ENCODE measurements around the gene DRG2.

DRG2 gene

DNA sequence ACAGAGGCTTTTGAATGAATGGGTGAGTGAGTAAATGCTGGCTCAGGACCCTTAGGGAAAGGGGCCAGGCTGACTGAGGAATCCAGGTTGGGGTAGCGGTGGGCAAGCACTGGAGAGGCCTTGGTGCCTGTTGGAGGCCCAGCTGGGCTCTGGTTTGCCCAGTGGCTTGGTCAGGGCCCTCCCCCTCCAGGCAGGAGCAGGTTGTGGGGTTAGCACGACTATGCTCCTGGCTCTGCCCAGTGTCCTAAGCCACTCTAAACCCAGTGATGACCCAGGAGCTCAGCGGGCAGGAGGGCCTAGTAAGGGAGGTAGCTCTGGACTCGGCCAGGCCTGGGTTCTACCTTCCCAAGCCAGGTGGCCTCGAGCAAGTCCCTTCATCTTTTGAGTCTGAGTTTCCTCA is 28.3 kb downstream of the DRG2 start:
- no peak for DNase-seq (ENCODE audit: low spot score)

DNA sequence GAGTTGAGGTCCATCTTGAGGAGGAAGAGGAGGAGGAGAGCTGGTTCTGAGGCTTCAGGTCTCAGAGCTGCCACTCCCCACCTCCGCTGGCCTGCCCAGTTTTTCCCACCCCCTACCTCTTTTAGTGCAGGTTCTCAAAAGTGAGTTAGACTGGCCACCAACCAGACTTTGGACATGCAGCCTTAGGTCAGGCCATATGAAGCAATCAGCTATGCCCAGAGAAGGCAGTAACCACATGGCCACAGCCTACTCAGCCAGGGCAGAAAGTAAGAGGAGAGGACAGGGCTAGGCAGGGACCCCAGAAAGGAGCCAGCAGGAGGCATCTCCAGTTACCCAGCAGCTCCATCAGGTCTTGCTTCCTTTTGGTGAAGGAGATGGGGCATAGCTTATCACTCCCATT is 29.8 kb downstream of the DRG2 start:
- no peak for DNase-seq (ENCODE audit: low spot score)

DNA sequence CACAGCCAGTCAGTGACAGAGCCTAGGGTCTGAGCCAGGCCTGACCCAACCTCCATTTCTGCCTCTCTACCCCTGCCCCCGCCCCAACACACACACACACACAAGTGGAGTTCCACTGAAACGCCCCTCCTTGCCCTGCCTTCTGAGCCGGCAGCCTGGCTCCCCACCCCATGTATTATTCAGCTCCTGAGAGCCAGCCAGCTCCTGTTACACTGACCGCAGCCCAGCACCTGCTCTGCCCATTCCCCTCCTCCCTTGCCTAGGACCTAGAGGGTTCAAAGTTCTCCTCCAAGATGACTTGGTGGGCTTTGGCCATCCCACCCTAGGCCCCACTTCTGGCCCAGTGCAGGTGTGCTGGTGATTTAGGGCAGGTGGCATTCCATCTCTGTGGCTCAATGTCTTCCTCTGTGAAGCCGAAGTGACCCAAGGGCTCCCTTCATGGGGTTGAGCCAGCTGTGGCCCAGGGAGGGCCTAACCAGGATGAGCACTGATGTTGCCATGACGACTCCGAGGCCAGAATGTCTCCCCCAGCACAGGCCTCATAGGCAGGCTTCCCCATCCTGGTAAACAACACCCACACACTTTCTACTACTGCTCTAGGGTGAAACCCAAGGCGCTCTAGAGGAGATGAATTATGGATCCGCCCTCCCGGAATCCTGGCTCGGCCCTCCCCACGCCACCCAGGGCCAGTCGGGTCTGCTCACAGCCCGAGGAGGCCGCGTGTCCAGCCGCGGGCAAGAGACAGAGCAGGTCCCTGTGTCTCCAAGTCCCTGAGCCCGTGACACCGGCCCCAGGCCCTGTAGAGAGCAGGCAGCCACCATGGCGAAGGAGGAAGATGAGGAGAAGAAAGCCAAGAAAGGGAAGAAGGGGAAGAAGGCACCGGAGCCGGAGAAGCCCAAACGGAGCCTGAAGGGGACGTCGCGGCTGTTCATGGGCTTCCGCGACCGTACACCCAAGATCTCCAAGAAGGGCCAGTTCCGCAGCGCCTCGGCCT is 30.5 kb downstream of the DRG2 start:
- DNase-seq (ENCODE audit: low spot score), result no peak

DNA sequence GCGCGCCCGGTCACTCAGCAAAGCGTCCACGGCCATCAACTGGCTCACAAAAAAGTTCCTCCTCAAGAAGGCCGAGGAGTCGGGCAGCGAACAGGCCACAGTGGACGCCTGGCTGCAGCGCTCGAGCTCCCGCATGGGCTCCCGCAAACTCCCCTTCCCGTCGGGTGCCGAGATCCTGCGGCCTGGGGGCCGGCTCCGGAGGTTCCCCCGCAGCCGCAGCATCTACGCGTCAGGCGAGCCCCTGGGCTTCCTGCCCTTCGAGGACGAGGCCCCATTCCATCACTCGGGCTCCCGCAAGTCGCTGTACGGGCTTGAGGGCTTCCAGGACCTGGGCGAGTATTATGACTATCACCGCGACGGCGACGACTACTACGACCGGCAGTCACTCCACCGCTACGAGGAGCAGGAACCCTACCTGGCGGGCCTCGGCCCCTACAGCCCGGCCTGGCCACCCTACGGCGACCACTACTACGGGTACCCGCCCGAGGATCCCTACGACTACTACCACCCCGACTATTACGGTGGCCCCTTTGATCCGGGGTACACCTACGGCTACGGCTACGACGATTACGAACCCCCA is 31.5 kb downstream of the DRG2 start:
- no peak for DNase-seq (ENCODE audit: low spot score)

DNA sequence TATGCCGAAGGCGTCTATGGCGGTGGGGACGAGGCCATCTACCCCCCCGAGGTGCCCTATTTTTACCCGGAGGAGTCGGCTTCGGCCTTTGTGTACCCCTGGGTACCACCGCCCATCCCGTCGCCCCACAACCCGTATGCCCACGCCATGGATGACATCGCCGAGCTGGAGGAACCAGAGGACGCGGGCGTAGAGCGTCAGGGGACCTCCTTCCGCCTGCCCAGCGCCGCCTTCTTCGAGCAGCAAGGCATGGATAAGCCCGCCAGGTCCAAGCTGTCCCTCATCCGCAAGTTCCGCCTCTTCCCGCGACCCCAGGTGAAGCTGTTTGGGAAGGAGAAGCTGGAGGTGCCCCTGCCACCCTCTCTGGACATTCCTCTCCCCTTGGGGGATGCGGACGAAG is 32.2 kb downstream of the DRG2 start:
- no peak for DNase-seq (ENCODE audit: low spot score)

- no peak for DNase-seq (ENCODE audit: low spot score)
These were observed 32.8 kb downstream of the DRG2 start for GRCh38 chr17:18120461-18121017.

DNA sequence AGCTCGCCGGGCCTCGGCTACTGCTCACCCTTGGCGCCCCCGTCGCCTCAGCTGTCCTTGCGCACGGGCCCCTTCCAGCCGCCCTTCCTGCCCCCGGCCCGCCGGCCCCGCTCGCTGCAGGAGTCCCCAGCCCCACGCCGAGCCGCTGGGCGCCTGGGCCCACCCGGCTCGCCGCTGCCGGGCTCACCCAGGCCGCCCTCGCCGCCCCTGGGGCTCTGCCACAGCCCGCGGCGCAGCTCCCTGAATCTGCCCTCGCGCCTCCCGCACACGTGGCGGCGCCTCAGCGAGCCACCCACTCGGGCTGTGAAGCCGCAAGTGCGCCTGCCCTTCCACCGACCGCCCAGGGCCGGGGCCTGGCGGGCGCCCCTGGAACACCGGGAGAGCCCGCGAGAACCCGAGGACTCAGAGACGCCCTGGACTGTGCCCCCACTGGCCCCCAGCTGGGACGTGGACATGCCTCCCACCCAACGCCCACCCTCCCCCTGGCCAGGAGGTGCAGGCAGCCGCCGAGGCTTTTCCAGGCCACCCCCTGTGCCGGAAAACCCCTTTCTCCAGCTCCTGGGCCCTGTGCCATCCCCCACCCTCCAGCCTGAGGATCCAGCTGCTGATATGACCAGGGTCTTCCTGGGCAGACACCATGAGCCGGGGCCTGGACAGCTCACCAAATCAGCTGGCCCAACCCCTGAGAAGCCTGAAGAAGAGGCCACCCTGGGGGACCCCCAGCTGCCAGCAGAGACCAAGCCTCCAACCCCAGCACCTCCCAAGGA is 33.6 kb downstream of the DRG2 start:
- no peak for DNase-seq (ENCODE audit: low spot score)

DNA sequence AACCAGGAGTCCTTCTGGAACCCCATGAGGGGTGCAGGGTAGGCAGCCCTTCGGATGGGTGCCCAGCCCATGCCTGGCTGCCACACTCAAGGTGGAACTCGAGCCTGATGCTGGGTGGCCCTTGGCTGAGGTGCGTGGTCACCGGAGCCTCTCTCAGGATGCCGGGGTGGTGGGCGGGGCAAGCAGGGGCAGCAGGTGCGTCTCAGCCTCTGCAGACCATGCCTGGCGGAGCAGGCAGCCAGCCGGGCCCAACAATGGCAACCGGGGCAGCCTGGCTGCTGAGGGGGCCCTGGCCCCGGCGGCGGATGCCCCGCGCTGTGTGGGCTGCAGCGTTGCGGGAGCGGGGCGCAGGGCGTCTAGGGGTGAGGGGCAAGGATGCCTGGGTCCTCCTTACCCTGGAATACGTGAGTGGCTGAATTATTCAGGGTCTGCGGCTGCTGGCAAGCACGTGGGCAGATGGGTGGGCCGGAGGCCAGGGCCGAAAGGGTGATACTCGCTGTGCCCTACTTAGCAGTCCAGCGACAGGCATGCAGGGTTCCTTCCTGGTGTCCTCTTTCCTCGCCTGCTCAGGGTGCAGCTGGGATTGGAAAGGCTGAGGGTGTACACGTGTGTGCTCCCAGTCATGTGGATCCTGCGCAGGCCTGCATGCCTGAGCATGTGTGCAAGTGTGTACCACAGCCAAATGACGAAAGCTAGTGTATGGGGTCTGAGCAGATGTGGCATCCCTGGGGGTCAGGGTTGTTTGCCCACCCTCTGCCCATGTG is 35.4 kb downstream of the DRG2 start:
- no peak for DNase-seq (ENCODE audit: low spot score)

DNA sequence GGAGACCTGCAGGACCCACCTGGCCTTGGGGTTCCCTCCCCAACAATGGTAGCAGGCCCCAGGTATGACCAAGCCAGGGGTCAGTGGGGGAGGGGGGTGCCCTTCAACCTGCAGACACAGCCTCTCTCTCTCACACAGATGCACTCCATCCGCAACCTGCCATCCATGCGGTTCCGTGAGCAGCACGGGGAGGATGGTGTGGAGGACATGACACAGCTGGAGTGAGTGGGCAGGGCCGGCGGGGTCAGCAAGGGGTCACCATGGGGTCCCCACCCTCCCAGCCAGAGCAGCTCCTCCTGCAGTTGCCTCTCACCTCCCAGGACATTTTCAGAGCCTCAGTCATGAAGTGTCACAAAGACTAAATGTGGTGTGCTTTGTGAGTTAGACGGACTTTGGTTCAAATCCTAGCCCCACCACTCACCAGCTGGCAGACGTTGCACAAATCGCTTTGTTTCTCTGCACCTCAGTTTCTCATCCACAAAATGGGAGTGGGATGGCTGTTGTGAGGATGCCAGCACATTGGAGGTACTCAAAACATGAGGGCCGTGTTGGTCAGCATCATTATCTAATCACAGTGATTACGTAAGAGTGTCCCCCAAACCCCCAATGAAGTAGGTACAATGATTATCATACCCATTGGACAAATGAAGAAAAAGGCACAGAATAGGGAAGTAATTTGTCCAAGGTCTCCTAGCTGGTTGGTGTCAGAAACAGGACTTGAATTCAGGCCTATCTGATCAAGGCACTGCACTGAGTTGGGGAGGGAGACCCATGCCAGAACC is 36.8 kb downstream of the DRG2 start:
- DNase-seq (ENCODE audit: low spot score), result no peak

- DNase-seq (ENCODE audit: low spot score), result peak; percentile 59
These were observed 41.3 kb downstream of the DRG2 start for GRCh38 chr17:18129041-18129502.

DNA sequence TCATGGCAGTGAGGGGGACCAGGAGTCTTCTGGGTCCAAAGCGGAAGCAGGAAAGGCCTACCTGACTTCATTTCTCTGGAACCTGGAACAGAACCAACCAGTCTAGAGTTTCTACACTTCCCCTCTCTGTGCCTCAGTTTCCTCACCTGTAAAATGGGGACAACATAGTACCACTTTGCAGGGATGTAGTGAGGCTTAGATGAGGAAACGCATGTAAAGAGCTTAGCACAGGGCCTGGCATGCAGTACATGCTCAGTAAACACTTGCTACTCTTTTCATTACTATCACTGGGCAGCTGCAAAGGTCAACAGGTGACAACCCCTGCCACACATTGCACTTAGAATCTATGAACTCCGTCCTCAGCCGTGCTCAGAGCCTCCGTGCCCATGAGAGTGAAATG is 45.0 kb downstream of the DRG2 start:
- DNase-seq (ENCODE audit: low spot score), result no peak

- no peak for DNase-seq (ENCODE audit: low spot score)
These were observed 48.6 kb downstream of the DRG2 start for GRCh38 chr17:18136357-18136756.

DNA sequence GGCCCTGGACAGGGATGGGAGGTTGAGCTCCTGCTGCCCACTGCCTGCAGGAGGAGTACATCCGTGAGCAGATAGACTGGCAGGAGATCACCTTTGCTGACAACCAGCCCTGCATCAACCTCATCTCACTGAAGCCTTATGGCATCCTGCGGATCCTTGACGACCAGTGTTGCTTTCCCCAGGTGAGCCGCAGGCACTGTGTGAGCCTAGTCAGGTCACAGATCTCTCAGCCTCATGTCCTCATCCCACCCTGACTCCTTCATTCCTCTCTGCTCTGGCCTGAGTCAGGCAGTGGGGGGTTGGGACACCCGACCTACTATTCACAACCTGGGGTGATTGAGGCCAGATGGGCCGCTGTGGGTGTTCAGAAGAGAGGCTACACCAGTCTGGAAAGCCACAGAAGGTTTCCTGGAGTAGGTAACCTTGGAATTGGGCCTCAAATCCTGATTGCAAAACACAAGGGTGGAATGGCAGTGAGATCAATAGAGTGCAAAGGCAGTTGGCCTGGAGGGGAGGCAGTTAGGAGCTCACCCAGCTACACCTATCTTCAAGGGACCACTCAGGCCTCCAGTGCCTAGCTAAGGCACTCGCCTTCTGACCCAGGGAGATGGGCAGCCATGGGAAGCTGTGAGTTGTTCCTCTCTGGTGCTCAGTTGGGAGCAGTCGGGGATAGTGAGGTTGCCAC is 50.5 kb downstream of the DRG2 start:
- no peak for DNase-seq (ENCODE audit: low spot score)

DNA sequence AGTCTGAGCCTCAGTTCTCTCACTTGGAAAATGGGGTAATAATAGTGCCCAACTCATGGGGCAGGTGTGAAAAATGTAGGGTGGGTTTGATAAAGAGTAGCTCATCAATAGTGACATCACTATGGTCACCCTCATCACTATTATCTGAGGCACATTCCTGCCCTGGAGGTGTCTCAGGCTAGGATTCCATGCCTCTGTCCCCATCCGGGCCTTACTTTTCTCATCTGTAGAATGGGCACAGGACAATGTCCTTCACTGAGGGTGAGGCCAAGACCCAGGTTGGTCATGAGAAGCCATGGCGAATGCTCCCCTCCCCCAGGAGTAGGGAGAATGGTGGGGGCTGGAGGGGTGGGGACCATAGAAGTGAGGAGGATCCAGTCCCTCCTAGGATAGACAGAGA is 51.3 kb downstream of the DRG2 start:
- DNase-seq (ENCODE audit: low spot score), result no peak

DNA sequence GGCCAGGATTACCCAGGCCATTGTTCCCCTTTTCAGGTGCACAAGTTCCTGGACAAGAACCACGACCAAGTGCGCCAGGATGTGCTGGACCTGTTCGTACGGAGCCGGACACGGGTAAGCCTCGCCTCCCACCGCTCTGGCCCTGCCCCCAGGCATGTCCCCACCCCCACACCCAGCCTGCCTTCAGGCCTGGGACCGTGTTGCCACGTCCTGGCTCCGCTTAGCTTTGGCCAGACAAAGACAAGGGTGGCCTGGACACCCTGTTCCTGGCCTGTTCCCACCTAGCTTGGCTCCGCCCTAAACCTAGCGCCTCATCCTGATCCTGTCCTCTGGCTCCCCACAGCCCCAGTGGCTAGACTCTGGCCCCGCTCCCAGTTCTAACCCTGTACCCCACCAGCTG is 51.8 kb downstream of the DRG2 start:
- DNase-seq (ENCODE audit: low spot score), result no peak

DNA sequence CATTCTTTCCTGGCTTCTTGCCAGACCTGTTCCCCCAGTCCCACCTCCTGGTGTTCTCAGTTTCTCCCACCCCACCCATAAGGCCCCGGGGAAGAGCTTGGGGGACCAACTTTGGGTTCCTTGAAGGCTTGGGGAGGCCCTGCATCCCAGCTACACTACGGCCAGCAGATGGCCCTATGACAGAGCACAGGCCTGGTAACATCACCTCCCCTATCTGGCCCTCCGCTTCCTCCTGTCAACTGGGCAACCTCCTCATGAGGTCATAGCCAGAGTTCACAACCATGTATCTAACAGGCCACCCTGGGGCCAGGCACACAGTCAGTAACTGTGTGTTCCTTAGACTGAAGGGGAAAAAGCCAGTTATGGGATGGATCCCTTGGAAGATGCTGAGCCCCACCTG is 52.2 kb downstream of the DRG2 start:
- peak; percentile 61 for DNase-seq (ENCODE audit: low spot score)

GRCh38 chr17:18140648-18141047 is 52.9 kb downstream of the DRG2 start:
- DNase-seq (ENCODE audit: low spot score), result no peak

GRCh38 chr17:18141210-18141803 is 53.6 kb downstream of the DRG2 start:
- DNase-seq (ENCODE audit: low spot score), result peak; percentile 68

GRCh38 chr17:18142417-18142816 is 54.7 kb downstream of the DRG2 start:
- no peak for DNase-seq (ENCODE audit: low spot score)

All from hepatic stellate cell (primary cell).